ENCODE results near the gene CAMTA1.
A peak's percentile ranks its signal among the peaks of the same experiment; 100 is the strongest.
"Not testable (repeated sequence)": the region's sequence is repeated elsewhere in the genome, so short reads cannot be mapped to it uniquely, and the experiment has no call there.

CAMTA1 gene

DNA sequence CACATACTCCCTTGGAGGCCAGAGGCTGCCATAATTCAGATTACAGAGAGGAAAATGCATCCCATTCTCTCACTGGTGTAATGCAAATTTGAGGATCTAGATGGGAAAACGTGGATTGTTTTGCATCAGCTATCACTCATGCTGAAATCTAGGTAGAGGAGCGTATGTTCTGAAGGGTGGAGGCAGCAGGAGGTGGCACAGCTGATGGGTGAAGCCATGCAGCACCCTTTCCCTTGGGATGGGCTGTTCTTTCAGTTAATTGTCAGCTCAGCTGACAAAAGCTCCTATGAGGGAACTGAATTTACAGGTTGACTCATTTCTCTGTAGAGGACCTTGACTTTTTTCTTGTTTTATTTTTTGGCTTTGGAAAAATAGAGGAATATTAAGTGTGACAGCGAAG, 41.8 kb downstream of the CAMTA1 start:
- no peak overlapping the region for H3K27ac ChIP-seq (ENCODE audit: low read depth, low read length)
- H3K9ac ChIP-seq (ENCODE audit: low read length): no peak overlapping the region
- H3K4me1 ChIP-seq (ENCODE audit: control insufficient read depth, insufficient read depth, low read length): no peaks in the 10 kb centered on the region

GRCh38 chr1:6827630-6828165, 42.4 kb downstream of the CAMTA1 start:
- H3K36me3 ChIP-seq (ENCODE audit: control insufficient read depth, insufficient read depth, low read length): peaks cover 15% of the 10 kb centered on the region
- no peaks in the 10 kb centered on the region for H3K27me3 ChIP-seq (ENCODE audit: control insufficient read depth, insufficient read depth, low read length)
- no peak overlapping the region for H3K4me3 ChIP-seq (ENCODE audit: low read depth, low read length)
- H3K9me3 ChIP-seq (ENCODE audit: control insufficient read depth, insufficient read depth, low read depth, low read length): no peaks in the 10 kb centered on the region
- no peak overlapping the region for H3K27ac ChIP-seq (ENCODE audit: low read depth, low read length)
- no peak overlapping the region for H3K9ac ChIP-seq (ENCODE audit: low read length)
- no peaks in the 10 kb centered on the region for H3K4me1 ChIP-seq (ENCODE audit: control insufficient read depth, insufficient read depth, low read length)

More for the DNA sequence above, 41.8 kb downstream of the CAMTA1 start:
- Histone ChIP-seq H3K36me3 (ENCODE audit: control insufficient read depth, insufficient read depth, low read length) (peaks cover 15% of the 10 kb centered on the region), H3K9me3 (ENCODE audit: control insufficient read depth, insufficient read depth, low read depth, low read length) (no peaks in the 10 kb centered on the region), H3K4me3 (ENCODE audit: low read depth, low read length) (no peak overlapping the region), H3K27me3 (ENCODE audit: control insufficient read depth, insufficient read depth, low read length) (no peaks in the 10 kb centered on the region)

- H3K27me3 ChIP-seq (ENCODE audit: control insufficient read depth, insufficient read depth, low read length): no peaks in the 10 kb centered on the region
- H3K4me1 ChIP-seq (ENCODE audit: control insufficient read depth, insufficient read depth, low read length): no peaks in the 10 kb centered on the region
- peaks cover 9% of the 10 kb centered on the region for H3K36me3 ChIP-seq (ENCODE audit: control insufficient read depth, insufficient read depth, low read length)
- no peak overlapping the region for H3K4me3 ChIP-seq (ENCODE audit: low read depth, low read length)
- no peaks in the 10 kb centered on the region for H3K9me3 ChIP-seq (ENCODE audit: control insufficient read depth, insufficient read depth, low read depth, low read length)
- no peak overlapping the region for H3K27ac ChIP-seq (ENCODE audit: low read depth, low read length)
- H3K9ac ChIP-seq (ENCODE audit: low read length): no peak overlapping the region
Observed at GRCh38 chr1:6831366-6831765, 46.1 kb downstream of the CAMTA1 start.

GRCh38 chr1:6832006-6832405, 46.8 kb downstream of the CAMTA1 start:
- H3K4me3 ChIP-seq (ENCODE audit: low read depth, low read length); H3K9ac ChIP-seq (ENCODE audit: low read length); H3K4me1 ChIP-seq (ENCODE audit: control insufficient read depth, insufficient read depth, low read length); H3K27me3 ChIP-seq (ENCODE audit: control insufficient read depth, insufficient read depth, low read length); H3K27ac ChIP-seq (ENCODE audit: low read depth, low read length); H3K36me3 ChIP-seq (ENCODE audit: control insufficient read depth, insufficient read depth, low read length); H3K9me3 ChIP-seq (ENCODE audit: control insufficient read depth, insufficient read depth, low read depth, low read length): not testable (repeated sequence)

GRCh38 chr1:6832531-6833188, 47.4 kb downstream of the CAMTA1 start:
- Histone ChIP-seq H3K9me3 (ENCODE audit: control insufficient read depth, insufficient read depth, low read depth, low read length) (no peaks in the 10 kb centered on the region), H3K36me3 (ENCODE audit: control insufficient read depth, insufficient read depth, low read length) (peaks cover 9% of the 10 kb centered on the region), H3K27me3 (ENCODE audit: control insufficient read depth, insufficient read depth, low read length) (no peaks in the 10 kb centered on the region), H3K4me1 (ENCODE audit: control insufficient read depth, insufficient read depth, low read length) (no peaks in the 10 kb centered on the region), H3K27ac (ENCODE audit: low read depth, low read length) (0 out of 2 replicates have a peak overlapping the region, but pooled peaks have one; percentile 38), H3K4me3 (ENCODE audit: low read depth, low read length) (no peak overlapping the region), H3K9ac (ENCODE audit: low read length) (no peak overlapping the region)

- H3K27me3 ChIP-seq (ENCODE audit: control insufficient read depth, insufficient read depth, low read length): no peaks in the 10 kb centered on the region
- peaks cover 14% of the 10 kb centered on the region for H3K36me3 ChIP-seq (ENCODE audit: control insufficient read depth, insufficient read depth, low read length)
- no peaks in the 10 kb centered on the region for H3K9me3 ChIP-seq (ENCODE audit: control insufficient read depth, insufficient read depth, low read depth, low read length)
- no peaks in the 10 kb centered on the region for H3K4me1 ChIP-seq (ENCODE audit: control insufficient read depth, insufficient read depth, low read length)
- H3K9ac ChIP-seq (ENCODE audit: low read length): no peak overlapping the region
- no peak overlapping the region for H3K4me3 ChIP-seq (ENCODE audit: low read depth, low read length)
- no peak overlapping the region for H3K27ac ChIP-seq (ENCODE audit: low read depth, low read length)
Observed at GRCh38 chr1:6833804-6834203, 48.5 kb downstream of the CAMTA1 start.

DNA sequence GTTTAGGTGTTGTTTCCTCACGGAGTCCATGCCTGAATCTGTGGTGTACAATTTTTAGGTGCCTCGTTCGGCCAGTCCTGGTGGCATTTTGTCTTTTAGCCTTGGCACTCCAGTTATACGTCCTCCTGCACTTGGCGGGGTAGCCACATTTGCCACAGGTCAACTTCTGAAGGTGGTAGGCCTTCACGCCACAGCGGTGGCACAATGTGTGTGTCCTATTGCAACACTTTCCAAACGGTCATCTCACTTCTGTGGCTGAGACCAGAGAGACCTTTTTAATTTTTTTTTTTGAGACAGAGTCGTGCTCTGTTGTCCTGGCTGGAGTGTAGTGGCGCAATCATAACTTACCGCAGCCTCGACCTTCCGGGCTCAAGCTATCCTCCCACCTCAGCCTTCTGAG, 49.1 kb downstream of the CAMTA1 start:
- no peak overlapping the region for H3K9ac ChIP-seq (ENCODE audit: low read length)
- H3K9me3 ChIP-seq (ENCODE audit: control insufficient read depth, insufficient read depth, low read depth, low read length): no peaks in the 10 kb centered on the region
- no peaks in the 10 kb centered on the region for H3K27me3 ChIP-seq (ENCODE audit: control insufficient read depth, insufficient read depth, low read length)
- H3K36me3 ChIP-seq (ENCODE audit: control insufficient read depth, insufficient read depth, low read length): peaks cover 11% of the 10 kb centered on the region
- H3K4me1 ChIP-seq (ENCODE audit: control insufficient read depth, insufficient read depth, low read length): no peaks in the 10 kb centered on the region
- H3K4me3 ChIP-seq (ENCODE audit: low read depth, low read length): no peak overlapping the region
- H3K27ac ChIP-seq (ENCODE audit: low read depth, low read length): no peak overlapping the region

DNA sequence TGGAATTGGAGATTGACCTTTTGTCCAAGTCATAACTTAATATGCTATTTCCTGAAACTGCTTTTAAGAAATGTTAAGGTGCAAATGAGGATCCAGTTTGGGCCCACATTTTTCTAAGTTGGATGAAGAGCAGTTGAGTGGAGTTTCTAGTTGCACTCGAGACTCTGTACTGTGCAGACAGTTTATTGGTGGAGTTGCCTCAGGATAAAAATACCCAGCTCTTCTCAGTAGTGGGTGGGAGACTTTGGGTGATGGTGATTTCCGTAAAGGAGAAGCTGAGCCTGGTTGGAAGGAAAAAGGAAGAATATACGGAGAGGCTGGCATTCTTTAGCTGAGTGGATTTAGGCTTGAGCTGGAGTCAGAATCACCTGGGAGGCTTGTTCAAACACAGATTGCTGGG, 49.9 kb downstream of the CAMTA1 start:
- H3K27me3 ChIP-seq (ENCODE audit: control insufficient read depth, insufficient read depth, low read length): no peaks in the 10 kb centered on the region
- no peak overlapping the region for H3K27ac ChIP-seq (ENCODE audit: low read depth, low read length)
- H3K36me3 ChIP-seq (ENCODE audit: control insufficient read depth, insufficient read depth, low read length): peaks cover 8% of the 10 kb centered on the region
- no peak overlapping the region for H3K9ac ChIP-seq (ENCODE audit: low read length)
- H3K4me1 ChIP-seq (ENCODE audit: control insufficient read depth, insufficient read depth, low read length): no peaks in the 10 kb centered on the region
- H3K4me3 ChIP-seq (ENCODE audit: low read depth, low read length): no peak overlapping the region
- H3K9me3 ChIP-seq (ENCODE audit: control insufficient read depth, insufficient read depth, low read depth, low read length): no peaks in the 10 kb centered on the region

DNA sequence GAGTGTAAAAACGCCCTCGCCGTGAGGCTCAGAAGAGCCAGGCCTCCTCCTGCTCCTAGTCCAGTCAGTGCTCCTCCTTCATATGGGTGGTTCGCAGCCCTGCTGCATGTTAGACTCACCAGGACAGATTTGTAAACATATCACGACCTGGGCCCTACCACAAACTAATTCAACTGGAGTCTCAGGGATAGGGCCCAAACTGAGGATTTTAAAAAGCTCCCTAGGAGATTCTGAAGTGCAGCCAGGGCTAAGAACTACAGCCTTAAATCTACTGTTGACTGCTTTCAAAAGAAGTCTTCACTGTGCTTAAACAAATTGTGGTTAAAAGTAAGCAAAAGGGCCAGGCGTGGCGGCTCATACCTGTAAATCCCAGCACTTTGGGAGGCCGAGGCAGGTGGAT, 57.0 kb downstream of the CAMTA1 start:
- no peaks in the 10 kb centered on the region for H3K4me1 ChIP-seq (ENCODE audit: control insufficient read depth, insufficient read depth, low read length)
- no peak overlapping the region for H3K9ac ChIP-seq (ENCODE audit: low read length)
- H3K9me3 ChIP-seq (ENCODE audit: control insufficient read depth, insufficient read depth, low read depth, low read length): peaks cover 15% of the 10 kb centered on the region
- no peaks in the 10 kb centered on the region for H3K27me3 ChIP-seq (ENCODE audit: control insufficient read depth, insufficient read depth, low read length)
- peaks cover 18% of the 10 kb centered on the region for H3K36me3 ChIP-seq (ENCODE audit: control insufficient read depth, insufficient read depth, low read length)
- H3K4me3 ChIP-seq (ENCODE audit: low read depth, low read length): no peak overlapping the region
- no peak overlapping the region for H3K27ac ChIP-seq (ENCODE audit: low read depth, low read length)

DNA sequence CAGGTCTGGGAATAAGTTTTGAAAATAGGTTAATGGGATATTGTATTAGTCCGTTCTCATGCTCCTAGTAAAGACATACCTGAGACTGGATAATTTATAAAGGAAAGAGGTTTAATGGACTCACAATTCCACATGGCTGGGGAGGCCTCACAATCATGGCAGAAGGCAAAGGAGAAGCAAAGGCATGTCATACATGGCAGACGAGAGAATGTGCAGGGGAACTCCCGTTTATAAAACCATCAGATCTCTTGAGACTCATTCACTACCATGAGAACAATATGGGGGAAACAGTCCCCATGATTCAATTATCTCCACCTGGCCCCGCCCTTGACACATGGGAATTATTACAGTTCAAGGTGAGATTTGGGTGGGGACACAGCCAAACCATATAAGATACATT, 60.5 kb downstream of the CAMTA1 start:
- H3K9me3 ChIP-seq (ENCODE audit: control insufficient read depth, insufficient read depth, low read depth, low read length): peaks cover 15% of the 10 kb centered on the region
- H3K36me3 ChIP-seq (ENCODE audit: control insufficient read depth, insufficient read depth, low read length): peaks cover 13% of the 10 kb centered on the region; the same call in 1 of the 2 replicates
- not testable (repeated sequence) for H3K27me3 ChIP-seq (ENCODE audit: control insufficient read depth, insufficient read depth, low read length); H3K27ac ChIP-seq (ENCODE audit: low read depth, low read length); H3K4me3 ChIP-seq (ENCODE audit: low read depth, low read length); H3K9ac ChIP-seq (ENCODE audit: low read length); H3K4me1 ChIP-seq (ENCODE audit: control insufficient read depth, insufficient read depth, low read length)

DNA sequence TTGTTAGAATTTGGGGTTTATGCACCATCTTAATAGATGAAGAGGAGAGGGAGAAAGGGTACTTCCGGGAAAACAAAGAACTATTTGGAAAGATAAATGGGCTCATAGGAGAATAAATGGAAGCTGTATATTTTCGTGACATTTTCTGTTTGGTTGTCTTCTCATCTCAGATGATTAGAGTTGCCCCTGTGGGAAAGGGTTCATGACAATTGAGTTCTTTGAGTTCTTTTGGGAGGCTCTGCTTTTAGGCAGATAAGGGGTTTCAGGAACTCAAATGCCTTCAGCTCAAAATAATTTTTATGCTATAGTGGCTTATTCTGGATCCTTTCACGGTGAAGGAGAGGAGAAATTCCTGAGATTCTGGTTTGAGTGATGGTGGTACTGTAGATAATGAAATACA, 63.6 kb downstream of the CAMTA1 start:
- H3K27ac ChIP-seq (ENCODE audit: low read depth, low read length): no peak overlapping the region
- H3K27me3 ChIP-seq (ENCODE audit: control insufficient read depth, insufficient read depth, low read length): no peaks in the 10 kb centered on the region

More for the DNA sequence above, 63.6 kb downstream of the CAMTA1 start:
- Histone ChIP-seq H3K9ac (ENCODE audit: low read length) (no peak overlapping the region), H3K36me3 (ENCODE audit: control insufficient read depth, insufficient read depth, low read length) (peaks cover 20% of the 10 kb centered on the region), H3K9me3 (ENCODE audit: control insufficient read depth, insufficient read depth, low read depth, low read length) (peaks cover 15% of the 10 kb centered on the region), H3K4me1 (ENCODE audit: control insufficient read depth, insufficient read depth, low read length) (no peaks in the 10 kb centered on the region), H3K4me3 (ENCODE audit: low read depth, low read length) (no peak overlapping the region)
